ENCODE measurements around the gene WDR5. TPM values are rescaled to one million over a fixed set of nuclear protein-coding genes. Genes with fewer than 3 reads are reported as not detected.

Gene WDR5
- total RNA-seq, 2 experiments from 2014 or later = 64.6 to 65.6 TPM

DNA sequence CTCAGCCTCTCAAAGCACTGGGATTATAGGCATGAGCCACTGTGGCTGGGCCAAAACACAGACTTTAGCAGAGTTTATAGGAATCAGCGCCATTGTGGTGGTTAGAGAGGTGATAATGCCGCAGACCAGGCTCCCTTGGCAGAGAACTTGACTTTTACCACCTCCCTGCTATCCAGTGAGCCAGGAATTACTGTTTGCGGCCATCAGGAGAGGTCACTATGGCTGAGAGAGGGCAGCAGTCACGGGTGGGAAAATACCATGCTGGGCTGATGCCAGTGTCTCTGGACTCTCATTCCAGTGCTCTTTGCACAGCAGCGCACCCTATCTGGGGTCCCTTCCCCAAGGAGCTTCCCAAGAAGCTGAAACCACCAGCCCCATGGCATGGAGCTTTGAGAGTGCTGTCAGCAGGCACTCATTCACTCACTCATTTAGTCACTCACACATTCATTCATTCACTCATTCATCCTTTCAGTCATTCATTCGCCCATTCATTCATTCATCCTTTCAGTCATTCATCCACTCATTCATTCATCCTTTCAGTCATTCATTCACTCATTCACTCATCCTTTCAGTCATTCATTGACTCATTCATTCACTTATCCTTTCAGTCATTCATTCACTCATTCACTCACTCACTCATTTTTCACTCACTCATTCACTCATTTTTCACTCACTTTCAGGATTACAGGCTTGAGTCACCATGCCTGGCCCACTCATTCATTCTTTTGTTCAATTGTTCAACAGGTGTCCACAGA, 55.8 kb downstream of the WDR5 start:
- H3K9me3 Mint-ChIP-seq = no peaks in the 10 kb centered on the region
- no peak overlapping the region for H3K27ac Mint-ChIP-seq
- no peak overlapping the region for H3K4me3 Mint-ChIP-seq
- H3K4me1 Mint-ChIP-seq = peaks cover 5% of the 10 kb centered on the region
- DNase-seq = no peak
- H3K27me3 Mint-ChIP-seq = no peaks in the 10 kb centered on the region
- H3K36me3 Mint-ChIP-seq = no peaks in the 10 kb centered on the region

DNA sequence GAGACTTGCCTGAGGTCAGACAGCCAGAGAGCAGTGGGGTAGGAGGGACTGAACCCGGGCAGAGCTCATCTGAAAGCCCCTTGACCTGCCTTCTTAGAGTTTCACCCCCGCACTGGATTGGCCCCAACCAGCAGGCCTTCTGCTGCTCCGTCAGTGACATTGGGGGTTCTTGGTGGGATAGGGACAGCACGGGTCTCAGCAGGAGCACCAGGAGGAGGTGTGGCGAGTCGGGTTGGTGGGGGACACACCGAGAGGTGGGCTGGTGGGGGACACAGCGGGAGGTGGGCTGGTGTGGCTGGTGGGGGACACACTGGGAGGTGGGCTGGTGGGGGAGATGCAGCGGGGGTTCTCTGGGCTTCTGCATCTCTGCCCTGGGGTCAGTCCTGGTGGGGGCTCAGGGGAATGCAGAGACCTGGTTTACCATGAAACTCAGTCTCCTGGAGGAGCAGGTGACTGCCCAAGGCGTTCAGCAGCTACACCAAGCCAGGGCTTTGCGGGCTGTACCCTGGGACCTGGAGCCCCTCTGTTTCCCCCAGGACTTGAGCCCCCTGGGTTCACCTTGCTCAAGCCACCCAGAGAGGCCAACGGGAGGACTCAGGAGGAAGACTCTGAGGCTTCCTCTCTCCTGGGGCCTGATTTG, 56.5 kb downstream of the WDR5 start:
- H3K9me3 Mint-ChIP-seq = no peaks in the 10 kb centered on the region
- no peak overlapping the region for H3K4me3 Mint-ChIP-seq
- H3K4me1 Mint-ChIP-seq = peaks cover 5% of the 10 kb centered on the region
- no peak overlapping the region for H3K27ac Mint-ChIP-seq
- no peak for DNase-seq
- H3K36me3 Mint-ChIP-seq = no peaks in the 10 kb centered on the region
- H3K27me3 Mint-ChIP-seq = no peaks in the 10 kb centered on the region

DNA sequence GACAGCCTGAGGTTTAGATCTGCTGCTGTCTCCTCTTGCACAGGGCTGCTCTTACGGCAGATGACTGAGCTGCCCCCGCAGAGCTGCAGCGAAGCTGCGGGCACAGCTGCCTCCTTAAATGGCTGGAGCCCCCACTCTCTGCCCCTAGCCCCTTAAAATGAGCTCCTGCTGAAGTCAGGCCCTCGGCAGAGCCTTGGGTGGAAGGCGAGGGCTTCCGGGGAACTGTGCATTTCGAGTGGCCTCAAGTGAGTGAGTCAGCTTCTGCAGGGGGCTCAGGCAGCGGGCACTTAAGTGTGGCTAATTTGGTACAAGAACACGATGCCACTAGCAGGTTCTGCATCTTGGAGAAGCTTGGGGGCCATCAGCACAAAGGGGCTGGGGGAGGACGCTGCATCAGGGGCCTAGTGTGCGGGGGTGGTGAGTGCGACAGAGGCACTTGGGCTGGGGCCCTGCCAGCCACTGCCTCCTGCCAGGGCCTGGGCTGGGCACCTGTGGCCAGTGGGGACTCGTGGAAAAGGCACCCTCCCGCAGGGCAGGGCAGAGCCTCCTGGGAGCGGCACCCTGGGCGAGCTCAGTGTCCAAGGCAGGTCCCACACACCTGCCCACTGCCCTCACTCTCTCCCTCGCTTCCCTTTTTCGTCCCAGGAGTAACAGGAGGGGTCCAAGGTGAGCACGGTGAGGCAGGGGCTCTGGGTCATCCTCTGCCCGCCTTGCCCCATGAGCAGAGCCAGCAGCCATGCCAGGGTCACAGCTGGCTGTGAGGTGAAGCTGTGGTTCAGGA, 57.3 kb downstream of the WDR5 start:
- Mint-ChIP-seq H3K4me1 (peaks cover 5% of the 10 kb centered on the region), H3K4me3 (no peak overlapping the region), H3K27ac (no peak overlapping the region), H3K36me3 (no peaks in the 10 kb centered on the region), H3K9me3 (no peaks in the 10 kb centered on the region), H3K27me3 (no peaks in the 10 kb centered on the region)
- no peak for DNase-seq

DNA sequence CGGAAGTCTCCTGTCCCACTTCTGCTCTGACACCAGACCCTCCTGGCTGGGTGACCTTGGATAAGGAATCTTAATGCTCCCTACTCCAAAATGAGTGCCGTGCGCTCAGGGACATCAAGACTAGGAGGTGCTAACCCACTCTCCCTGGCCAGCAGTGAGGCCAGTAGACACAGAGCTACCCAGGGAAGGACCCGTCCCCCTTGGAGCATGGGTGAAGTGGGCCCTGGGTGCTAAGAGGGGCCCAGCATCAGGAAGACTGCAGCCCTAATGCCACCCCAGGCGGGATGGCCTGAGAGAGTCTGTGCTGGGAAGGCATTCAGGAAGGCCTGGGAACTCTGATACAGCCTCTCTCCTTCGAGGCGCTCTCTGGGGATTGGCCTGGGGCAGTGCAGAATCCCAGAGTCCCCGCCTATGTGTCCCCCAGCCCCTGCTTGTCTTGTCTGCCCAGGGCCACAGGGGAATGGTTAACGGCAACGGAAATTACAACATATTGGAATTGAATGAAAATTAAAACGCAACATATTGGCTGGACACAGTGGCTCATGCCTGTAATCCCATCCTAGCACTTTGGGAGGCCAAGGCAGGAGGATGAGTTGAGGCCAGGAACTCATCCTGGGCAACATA, 58.1 kb downstream of the WDR5 start:
- no peak overlapping the region for H3K4me3 Mint-ChIP-seq
- H3K36me3 Mint-ChIP-seq = no peaks in the 10 kb centered on the region
- DNase-seq = no peak
- no peak overlapping the region for H3K27ac Mint-ChIP-seq
- H3K4me1 Mint-ChIP-seq = peaks cover 5% of the 10 kb centered on the region
- no peaks in the 10 kb centered on the region for H3K27me3 Mint-ChIP-seq
- no peaks in the 10 kb centered on the region for H3K9me3 Mint-ChIP-seq

DNA sequence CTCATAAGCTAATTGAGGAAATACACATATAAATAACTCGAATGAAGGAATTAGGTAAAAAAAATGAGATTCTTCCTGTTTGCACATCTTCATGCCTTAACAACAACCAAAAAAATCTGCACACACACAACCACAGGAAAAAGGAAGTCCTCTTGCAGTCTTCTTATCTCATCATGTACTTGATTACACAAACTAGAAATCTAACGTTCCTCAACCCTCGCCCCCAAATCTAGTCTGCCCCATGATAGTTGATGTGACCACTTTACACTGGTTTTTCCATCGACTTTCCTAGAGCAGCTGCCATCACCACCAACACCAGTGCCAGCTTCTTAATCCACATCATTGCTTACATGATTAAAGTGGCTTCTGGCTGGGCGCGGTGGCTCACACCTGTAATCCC, 59.7 kb downstream of the WDR5 start:
- no peak for DNase-seq
- Mint-ChIP-seq H3K27me3 (no peaks in the 10 kb centered on the region), H3K27ac (no peak overlapping the region), H3K36me3 (no peaks in the 10 kb centered on the region), H3K4me1 (peaks cover 5% of the 10 kb centered on the region), H3K4me3 (no peak overlapping the region), H3K9me3 (no peaks in the 10 kb centered on the region)

DNA sequence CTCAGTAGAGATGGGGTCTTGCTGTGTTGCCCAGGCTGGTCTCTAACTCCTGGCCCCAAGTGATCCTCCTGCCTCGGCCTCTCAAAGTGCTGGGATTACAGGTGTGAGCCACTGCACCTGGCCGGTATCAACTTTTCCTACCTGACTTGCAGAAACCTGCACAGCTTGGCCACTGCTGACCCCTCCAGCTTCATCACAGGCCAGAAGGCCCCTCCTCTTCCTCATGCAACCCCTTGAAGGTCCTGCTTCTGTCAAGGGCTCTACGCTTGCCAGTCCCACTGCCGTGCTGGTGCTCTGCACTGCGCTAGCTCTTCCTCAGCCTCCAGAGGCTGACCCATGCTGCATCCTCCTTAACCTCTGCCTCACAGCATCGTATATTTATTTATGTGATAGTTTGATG, 61.0 kb downstream of the WDR5 start:
- H3K27me3 Mint-ChIP-seq = no peaks in the 10 kb centered on the region
- no peaks in the 10 kb centered on the region for H3K36me3 Mint-ChIP-seq
- H3K9me3 Mint-ChIP-seq = no peaks in the 10 kb centered on the region
- no peak overlapping the region for H3K4me3 Mint-ChIP-seq
- DNase-seq = no peak
- no peak overlapping the region for H3K27ac Mint-ChIP-seq
- H3K4me1 Mint-ChIP-seq = peaks cover 5% of the 10 kb centered on the region

DNA sequence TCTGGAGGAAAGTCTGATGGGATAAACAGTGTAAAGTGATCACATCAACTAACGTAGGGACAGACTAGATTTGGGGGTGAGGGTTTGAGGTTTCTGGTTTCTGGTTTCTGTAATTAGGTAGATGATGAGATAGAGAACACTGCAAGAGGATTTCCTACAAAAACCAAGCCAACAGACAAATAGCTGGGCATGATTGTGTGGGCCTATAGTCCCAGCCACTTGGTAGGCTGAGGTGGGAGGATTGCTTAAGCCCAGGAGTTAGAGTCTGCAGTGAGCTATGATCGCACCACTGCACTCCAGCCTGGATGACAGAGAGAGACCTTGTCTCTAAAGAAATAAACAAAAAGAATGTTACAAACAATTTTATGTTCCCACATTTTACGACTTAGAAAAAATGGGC, 62.9 kb downstream of the WDR5 start:
- H3K27me3 Mint-ChIP-seq = no peaks in the 10 kb centered on the region
- DNase-seq = no peak
- H3K4me3 Mint-ChIP-seq = no peak overlapping the region
- peaks cover 3% of the 10 kb centered on the region for H3K9me3 Mint-ChIP-seq
- H3K27ac Mint-ChIP-seq = no peak overlapping the region
- H3K36me3 Mint-ChIP-seq = no peaks in the 10 kb centered on the region
- peaks cover 5% of the 10 kb centered on the region for H3K4me1 Mint-ChIP-seq

DNA sequence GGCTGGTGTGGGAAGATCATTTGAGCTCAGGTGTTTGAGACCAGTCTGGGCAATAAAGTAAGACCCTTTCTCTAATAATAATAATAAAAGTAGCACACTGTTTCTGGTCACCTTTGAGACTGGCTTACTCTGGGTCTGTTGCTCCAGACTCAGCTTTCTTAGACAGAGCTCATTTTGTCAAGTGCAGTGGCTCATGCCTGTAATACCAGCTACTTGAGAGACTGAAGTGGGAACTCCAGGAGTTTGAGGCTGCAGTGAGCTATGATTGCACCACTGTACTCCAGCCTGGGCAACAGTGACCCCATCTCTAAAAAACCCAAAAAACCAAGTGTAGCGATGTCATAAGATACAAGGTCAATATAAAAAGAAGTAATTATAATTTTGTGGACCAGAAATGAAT, 64.8 kb downstream of the WDR5 start:
- no peak overlapping the region for H3K27ac Mint-ChIP-seq
- peaks cover 4% of the 10 kb centered on the region for H3K9me3 Mint-ChIP-seq
- H3K4me3 Mint-ChIP-seq = no peak overlapping the region
- no peaks in the 10 kb centered on the region for H3K4me1 Mint-ChIP-seq
- no peak for DNase-seq
- no peaks in the 10 kb centered on the region for H3K27me3 Mint-ChIP-seq
- H3K36me3 Mint-ChIP-seq = no peaks in the 10 kb centered on the region

DNA sequence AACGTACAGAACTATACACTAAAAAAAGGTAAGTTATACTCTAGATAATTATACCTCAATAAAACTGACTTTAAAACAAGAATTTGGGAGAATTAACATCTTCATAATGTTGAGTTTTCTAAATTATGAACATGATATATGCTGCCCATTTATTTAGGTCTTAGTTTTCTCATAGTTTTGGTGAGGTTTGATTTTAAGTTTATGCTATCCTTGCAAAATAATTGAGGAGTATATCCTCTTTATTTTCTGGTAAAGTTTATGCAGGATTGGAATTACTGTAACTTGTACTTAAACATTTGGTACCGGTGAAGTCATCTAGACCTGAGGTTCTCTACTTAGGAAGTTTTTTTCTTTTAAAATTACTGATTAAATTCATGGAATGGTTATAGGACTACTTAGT, 67.3 kb downstream of the WDR5 start:
- H3K36me3 Mint-ChIP-seq = no peaks in the 10 kb centered on the region
- no peaks in the 10 kb centered on the region for H3K4me1 Mint-ChIP-seq
- no peak for DNase-seq
- H3K27me3 Mint-ChIP-seq = no peaks in the 10 kb centered on the region
- peaks cover 4% of the 10 kb centered on the region for H3K9me3 Mint-ChIP-seq
- no peak overlapping the region for H3K4me3 Mint-ChIP-seq
- H3K27ac Mint-ChIP-seq = no peak overlapping the region

DNA sequence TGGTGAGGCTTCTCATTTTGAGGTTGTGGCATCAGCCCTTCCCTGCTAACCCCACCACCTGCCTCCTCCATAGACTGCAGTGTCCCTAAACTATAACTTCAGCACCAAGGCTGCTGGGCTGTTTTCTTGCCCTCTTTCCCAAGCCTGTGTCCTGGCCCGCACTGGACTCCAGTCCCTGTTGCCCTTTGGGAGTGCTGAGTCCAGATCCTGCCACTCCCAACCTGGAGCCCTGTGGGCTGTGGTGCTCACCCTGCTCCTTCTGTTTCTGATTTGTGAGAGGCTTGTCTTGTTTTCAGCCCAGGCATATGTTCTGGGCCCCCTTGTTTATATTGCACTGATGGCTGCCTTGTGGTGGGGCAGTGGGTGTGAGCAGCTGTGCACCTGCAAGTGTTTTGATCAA, 68.2 kb downstream of the WDR5 start:
- DNase-seq = no peak
- Mint-ChIP-seq H3K27ac (no peak overlapping the region), H3K27me3 (no peaks in the 10 kb centered on the region), H3K4me1 (no peaks in the 10 kb centered on the region), H3K36me3 (no peaks in the 10 kb centered on the region), H3K9me3 (peaks cover 4% of the 10 kb centered on the region), H3K4me3 (no peak overlapping the region)

DNA sequence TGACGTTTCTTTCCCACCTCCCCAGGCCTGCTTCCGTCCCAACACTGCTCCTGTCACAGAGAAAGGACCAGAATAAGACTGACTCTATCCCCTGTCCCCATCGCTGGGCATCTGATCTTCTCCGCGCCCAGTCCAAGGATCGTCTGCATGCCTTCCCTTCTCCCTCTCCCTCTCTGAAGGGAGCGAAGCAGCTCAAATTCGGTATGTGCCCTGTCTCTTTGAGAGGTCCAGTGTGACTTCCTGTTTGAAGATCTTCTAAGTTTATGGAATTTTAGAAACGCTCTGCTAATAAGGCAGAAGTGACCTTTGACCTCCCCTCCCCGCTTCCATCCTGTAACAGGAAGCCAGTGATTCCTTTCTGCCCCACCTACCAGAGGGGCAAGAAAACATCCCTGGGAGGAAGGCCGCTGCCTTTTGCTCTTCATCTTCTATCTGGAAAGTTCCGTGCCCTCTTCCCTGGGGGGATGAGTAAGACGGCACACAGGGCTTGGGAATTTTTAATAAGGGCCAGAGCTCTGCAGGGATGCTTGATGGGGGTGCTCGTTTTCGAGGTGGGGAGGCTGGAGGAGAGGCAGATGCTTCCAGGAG, 69.2 kb downstream of the WDR5 start:
- no peaks in the 10 kb centered on the region for H3K27me3 Mint-ChIP-seq
- H3K36me3 Mint-ChIP-seq = no peaks in the 10 kb centered on the region
- peaks cover 4% of the 10 kb centered on the region for H3K9me3 Mint-ChIP-seq
- DNase-seq = no peak
- H3K4me3 Mint-ChIP-seq = no peak overlapping the region
- no peaks in the 10 kb centered on the region for H3K4me1 Mint-ChIP-seq
- no peak overlapping the region for H3K27ac Mint-ChIP-seq

DNA sequence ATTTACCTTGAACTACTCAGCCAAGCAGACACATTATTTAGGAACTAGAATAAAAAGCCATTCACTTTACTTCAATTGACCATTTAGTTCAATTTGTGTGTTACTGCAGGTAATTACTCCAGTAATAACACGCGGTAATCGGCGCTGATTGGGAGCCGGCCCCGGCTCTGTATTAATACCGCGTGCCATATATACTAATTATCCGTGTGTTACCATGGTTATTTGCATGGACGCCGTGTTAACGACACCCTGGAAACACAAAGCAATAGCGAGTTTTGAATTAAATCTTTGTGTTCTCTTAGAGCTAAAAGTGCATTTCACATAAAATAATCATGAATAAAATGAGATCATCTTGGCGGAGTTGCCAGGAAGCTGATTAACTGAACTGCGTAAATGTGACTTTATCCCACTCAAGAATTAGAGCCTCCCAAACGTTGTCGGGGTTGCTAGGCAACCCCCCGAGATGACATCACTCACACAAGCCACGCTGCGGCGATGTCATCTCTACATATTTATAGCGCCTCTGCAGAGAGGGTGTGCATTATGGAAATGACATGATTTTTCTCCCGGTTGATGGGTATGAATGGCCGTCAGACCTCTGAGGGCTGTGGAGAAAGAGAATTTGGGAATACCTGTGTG, 69.9 kb downstream of the WDR5 start:
- H3K4me1 Mint-ChIP-seq = no peaks in the 10 kb centered on the region
- H3K27ac Mint-ChIP-seq = no peak overlapping the region
- no peaks in the 10 kb centered on the region for H3K36me3 Mint-ChIP-seq
- DNase-seq = no peak
- H3K4me3 Mint-ChIP-seq = no peak overlapping the region
- peaks cover 4% of the 10 kb centered on the region for H3K9me3 Mint-ChIP-seq
- no peaks in the 10 kb centered on the region for H3K27me3 Mint-ChIP-seq

DNA sequence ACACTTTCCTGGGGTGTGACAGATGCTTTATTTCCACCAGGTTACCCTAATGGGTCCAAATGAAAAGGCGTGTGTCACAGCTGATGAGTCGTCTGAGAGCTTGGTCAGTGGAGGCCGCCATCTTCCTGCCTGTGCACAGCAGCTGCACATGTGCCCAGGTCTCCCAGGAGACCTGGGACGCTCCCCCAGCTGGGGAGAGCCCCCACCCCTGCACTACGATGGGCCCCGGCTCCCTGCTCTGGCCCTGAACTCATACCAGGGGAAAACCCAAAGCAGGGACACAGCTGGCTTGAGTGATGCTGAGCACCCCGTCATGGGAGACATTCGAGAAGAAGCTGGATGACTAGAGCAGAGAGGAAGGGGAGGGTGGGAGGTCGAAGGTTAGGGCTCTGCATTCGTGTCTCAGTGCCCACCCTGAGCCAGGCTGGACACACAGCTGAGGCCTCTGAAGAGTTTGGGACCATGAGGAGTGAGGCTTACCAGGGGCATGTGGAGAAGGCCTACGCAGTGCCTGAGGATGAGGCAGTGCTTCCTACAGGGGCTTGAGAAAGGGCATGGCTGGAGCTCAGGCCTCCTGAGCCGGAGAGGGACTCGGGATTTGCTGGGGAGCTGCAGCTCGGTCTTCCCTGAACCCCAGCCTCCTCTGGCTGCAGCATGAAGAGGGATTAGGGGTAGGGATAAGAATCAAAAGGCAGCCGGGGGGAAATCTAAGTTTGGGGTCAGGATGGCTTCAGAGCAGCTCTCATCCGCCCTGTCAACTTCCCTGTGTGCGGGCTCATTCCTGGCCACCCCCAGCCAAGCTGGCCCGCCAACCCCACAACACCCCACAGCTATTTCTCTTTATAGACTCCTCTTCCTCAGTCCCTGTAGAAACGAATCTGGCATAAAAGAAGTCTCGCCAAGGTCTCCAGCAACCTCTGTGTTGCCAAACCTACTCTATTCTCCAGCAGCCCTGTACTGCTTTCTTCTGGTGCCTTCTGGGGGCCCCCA, 70.7 kb downstream of the WDR5 start:
- Mint-ChIP-seq H3K27ac (no peak overlapping the region), H3K27me3 (no peaks in the 10 kb centered on the region), H3K9me3 (peaks cover 4% of the 10 kb centered on the region), H3K4me1 (no peaks in the 10 kb centered on the region), H3K4me3 (no peak overlapping the region), H3K36me3 (no peaks in the 10 kb centered on the region)
- no peak for DNase-seq

Measured in activated naive CD8-positive, alpha-beta T cell treated with anti-CD3 and anti-CD28 coated beads for 36 hours (primary cell).